AG04450 (cell line): ENCODE data around the gene MYBPH. TPM values are rescaled to one million over a fixed set of nuclear protein-coding genes. Genes with fewer than 3 reads are reported as not detected.

Experiments used
- CTCF ChIA-PET: fragments of 300-600, 350-600 bp; formaldehyde crosslinking; extraction: SDS; loops from one replicate; lab custom pipeline; 2022; ENCODE audit warnings: antibody characterized with exemption, inconsistent platforms; lab: Charles Lee
- POLR2A ChIA-PET: fragments of 350-600 bp; formaldehyde crosslinking; extraction: SDS; loops from one replicate; lab custom pipeline; 2021; ENCODE audit warnings: antibody characterized with exemption, inconsistent platforms; lab: Yijun Ruan, JAX
- DNase-seq: peaks from one replicate; pipeline ENCODE4 v3.0.0-alpha.2; 2011; ENCODE audit warnings: low read depth, low spot score
- H3K27ac ChIP-seq: one replicate; pipeline ENCODE4 v1.5.1; 2012; ENCODE audit warnings: low read depth, low read length, control low read depth
- H3K27me3 ChIP-seq: one replicate; pipeline ENCODE4 v1.6.0; 2012; ENCODE audit warnings: low read length; ENCODE audit not compliant: control insufficient read depth, insufficient read depth
- H3K4me3 ChIP-seq: 2 replicates; pipeline ENCODE4 v1.5.1; 2011; ENCODE audit warnings: mild to moderate bottlenecking, low read depth, low read length, control low read depth
- H3K9me3 ChIP-seq: 2 replicates; pipeline ENCODE4 v1.5.1; 2012; ENCODE audit warnings: low read length; ENCODE audit not compliant: control insufficient read depth, insufficient read depth
- CTCF ChIP-seq: IDR thresholded peaks from 2 replicates; pipeline ENCODE4 v1.5.1; 2011; ENCODE audit warnings: low read depth, low read length, control low read depth, inconsistent platforms
- polyA plus RNA-seq: library from polyadenylated mRNA; depleted of rRNA; stranded (reverse); fragments of >200 nt; gene quantifications from 2 replicates; pipeline ENCODE4 v1.2.3, GENCODE V29; 2011

The MYBPH gene
- polyA plus RNA-seq, 1 experiment: 0.04 TPM

GRCh38 chr1:203189951-203190352 lies 14.3 kb upstream of the MYBPH start:
- TF ChIP-seq CTCF: no peak
- H3K4me3 ChIP-seq: no peak overlapping the region
- no peaks in the 10 kb centered on the region for H3K9me3 ChIP-seq
- CTCF ChIA-PET: interaction anchor here (1.1 to 2.2 kb wide), 2 partner anchors 77 to 150 kb away, joined by 5 to 7 read pairs; no protein-coding TSS in a partner anchor
- H3K27ac ChIP-seq: no peak overlapping the region
- H3K27me3 ChIP-seq: peaks cover 10% of the 10 kb centered on the region
- POLR2A ChIA-PET: no interaction called here
- no peak for DNase-seq

GRCh38 chr1:203188686-203189232 lies 13.1 kb upstream of the MYBPH start:
- ChIA-PET CTCF (interaction anchor here (1.1 kb wide), 1 partner anchor 149 kb away, joined by 5 read pairs; no protein-coding TSS in a partner anchor), POLR2A (no interaction called here)
- Histone ChIP-seq H3K27ac (no peak overlapping the region), H3K9me3 (no peaks in the 10 kb centered on the region; the same call in 1 of the 2 replicates), H3K4me3 (no peak overlapping the region), H3K27me3 (peaks cover 10% of the 10 kb centered on the region)
- DNase-seq: no peak
- no peak for TF ChIP-seq CTCF

- H3K27ac ChIP-seq: no peak overlapping the region
- TF ChIP-seq CTCF: no peak
- CTCF ChIA-PET: interaction anchor here (0.8 to 1.0 kb wide), 2 partner anchors 16 to 27 kb away, joined by 3 read pairs; no protein-coding TSS in a partner anchor
- H3K9me3 ChIP-seq: no peaks in the 10 kb centered on the region; the same call in 1 of the 2 replicates
- no peak for DNase-seq
- POLR2A ChIA-PET: interaction anchor here (0.5 kb wide), 1 partner anchor 115 kb away, joined by 5 read pairs; no protein-coding TSS in a partner anchor
- H3K4me3 ChIP-seq: no peak overlapping the region
- peaks cover 10% of the 10 kb centered on the region for H3K27me3 ChIP-seq
Observed at GRCh38 chr1:203187689-203188264, 12.2 kb upstream of the MYBPH start.

- DNase-seq: no peak
- no peak for TF ChIP-seq CTCF
- Histone ChIP-seq H3K4me3 (no peak overlapping the region), H3K9me3 (no peaks in the 10 kb centered on the region; the same call in 1 of the 2 replicates), H3K27ac (no peak overlapping the region), H3K27me3 (peaks cover 10% of the 10 kb centered on the region)
- CTCF ChIA-PET: interaction anchor here (1.0 kb wide), 1 partner anchor 28 kb away, joined by 3 read pairs; no protein-coding TSS in a partner anchor
- POLR2A ChIA-PET: no interaction called here
Observed at GRCh38 chr1:203187304-203187685, 11.7 kb upstream of the MYBPH start.
